Endothelial cell of umbilical vein (primary cell): ENCODE data around the gene TBC1D30. TPM values are rescaled to one million over a fixed set of nuclear protein-coding genes. Genes with fewer than 3 reads are reported as not detected.

Experiments
- BruUV-seq: library from RNA; stranded (reverse); fragments of 400-500 nt; replicated peaks from 2 replicates; lab custom pipeline; 2021; lab: Mats Ljungman, UMichigan
- CTCF ChIA-PET: fragments of 300-600, 350-600 bp; sonication (Branson Sonifier 250); formaldehyde crosslinking; loops from one replicate; lab custom pipeline; 2021; ENCODE audit warnings: antibody characterized with exemption, inconsistent platforms; lab: Charles Lee
- POLR2A ChIA-PET: fragments of 300-600, 350-600 bp; sonication (Branson Sonifier 250); formaldehyde crosslinking; loops from one replicate; lab custom pipeline; 2021; ENCODE audit warnings: antibody characterized with exemption, inconsistent platforms; lab: Charles Lee
- DNase-seq: peaks from one replicate; pipeline ENCODE4 v3.0.0-alpha.2; 2011; ENCODE audit warnings: low read depth, low spot score
- FAIRE-seq: peaks from 2 replicates; lab custom pipeline; 2011; peaks lifted over from hg19 to GRCh38; lab: Jason Lieb, UNC
- H2AFZ ChIP-seq: 2 replicates; pipeline ENCODE4 v1.6.0; 2012; ENCODE audit warnings: low read depth, low read length, control low read depth, inconsistent platforms
- H3K27ac ChIP-seq: 2 replicates; pipeline ENCODE4 v1.5.1; 2011; ENCODE audit warnings: low read depth, mild to moderate bottlenecking, control low read depth, low read length, moderate library complexity; ENCODE audit not compliant: insufficient read depth
- H3K27me3 ChIP-seq, 2 experiments: 2 replicates each; pipeline versions ENCODE4 v1.6.0 to v1.6.1; 2011; ENCODE audit warnings: low read length in 2 of 2, mixed read lengths in 1 of 2; ENCODE audit not compliant: control insufficient read depth in 2 of 2, insufficient read depth in 2 of 2
- H3K36me3 ChIP-seq, 2 experiments: 2 replicates in 1 of 2; 3 replicates in 1 of 2; pipeline ENCODE4 v1.5.1; 2011; ENCODE audit warnings: low read length in 2 of 2, mild to moderate bottlenecking in 1 of 2, moderate library complexity in 1 of 2; ENCODE audit not compliant: control insufficient read depth in 2 of 2, insufficient read depth in 2 of 2; ENCODE audit errors: extremely low read depth in 1 of 2
- H3K4me1 ChIP-seq: 3 replicates; pipeline ENCODE4 v1.5.1; 2011; ENCODE audit warnings: mild to moderate bottlenecking, low read length; ENCODE audit not compliant: control insufficient read depth, insufficient read depth; ENCODE audit errors: extremely low read depth
- H3K4me2 ChIP-seq: 2 replicates; pipeline ENCODE4 v1.6.1; 2011; ENCODE audit warnings: low read length, control low read depth, mixed read lengths; ENCODE audit not compliant: insufficient read depth
- H3K4me3 ChIP-seq, 3 experiments: fragments of 200-600 bp in 1 of 3; sonication (generic), shearing (Covaris generic) in 1 of 3; replicated peaks in 1 of 3; 2 replicates each; pipeline ENCODE4 v1.5.1; 2011 to 2016; ENCODE audit warnings: control low read depth in 3 of 3, low read length in 3 of 3, mild to moderate bottlenecking in 2 of 3, inconsistent platforms in 1 of 3, low read depth in 1 of 3, moderate library complexity in 1 of 3; ENCODE audit not compliant: insufficient read depth in 1 of 3
- H3K79me2 ChIP-seq: 2 replicates; pipeline ENCODE4 v1.6.0; 2012; ENCODE audit warnings: low read length, inconsistent platforms; ENCODE audit not compliant: control insufficient read depth, insufficient read depth
- H3K9ac ChIP-seq: replicated peaks from 2 replicates; pipeline ENCODE3; 2011; ENCODE audit warnings: low read length, control low read depth; ENCODE audit not compliant: insufficient read depth; ENCODE audit errors: extremely low read depth
- H3K9me1 ChIP-seq: replicated peaks from 3 replicates; pipeline ENCODE4 v1.6.0; 2011; ENCODE audit warnings: mild to moderate bottlenecking, low read length; ENCODE audit not compliant: control insufficient read depth, insufficient read depth; ENCODE audit errors: extremely low read depth
- H3K9me3 ChIP-seq: replicated peaks from 2 replicates; pipeline ENCODE4 v1.5.1; 2012; ENCODE audit warnings: low read length, inconsistent platforms; ENCODE audit not compliant: control insufficient read depth, insufficient read depth
- H4K20me1 ChIP-seq: replicated peaks from 2 replicates; pipeline ENCODE3; 2011; ENCODE audit warnings: mild to moderate bottlenecking, low read length; ENCODE audit not compliant: control insufficient read depth, insufficient read depth; ENCODE audit errors: extremely low read depth
- CTCF ChIP-seq, 2 donors: IDR thresholded peaks; 1 replicate in 1 of 2; 2 replicates in 1 of 2; pipeline ENCODE4 v1.5.1; 2011; ENCODE audit warnings: low read length in 2 of 2, mild to moderate bottlenecking in 2 of 2, moderate library complexity in 2 of 2, control low read depth in 1 of 2, inconsistent platforms in 1 of 2, low read depth in 1 of 2; ENCODE audit not compliant: insufficient read depth in 1 of 2; ENCODE audit errors: extremely low read depth in 1 of 2
- EZH2 ChIP-seq: IDR thresholded peaks from 2 replicates; pipeline ENCODE4 v1.6.1; 2012; ENCODE audit warnings: borderline replicate concordance, low read depth, mild to moderate bottlenecking, moderate library complexity, low read length, inconsistent platforms; ENCODE audit not compliant: severe bottlenecking
- FOS ChIP-seq: IDR thresholded peaks from 2 replicates; pipeline ENCODE4 v1.6.1; 2011; ENCODE audit warnings: mild to moderate bottlenecking, low read length, moderate library complexity, borderline replicate concordance; ENCODE audit not compliant: insufficient read depth
- GATA2 ChIP-seq: IDR thresholded peaks from 2 replicates; pipeline ENCODE4 v1.7.0; 2011; ENCODE audit warnings: low read depth, mild to moderate bottlenecking, moderate library complexity, mixed read lengths, low read length; ENCODE audit not compliant: insufficient read length, insufficient read depth
- JUN ChIP-seq: IDR thresholded peaks from 2 replicates; pipeline ENCODE4 v1.6.1; 2011; ENCODE audit warnings: borderline replicate concordance, low read depth; ENCODE audit not compliant: insufficient read length, insufficient read depth
- MAX ChIP-seq: IDR thresholded peaks from 2 replicates; pipeline ENCODE4 v1.6.1; 2011; ENCODE audit not compliant: insufficient read depth, insufficient read length
- MYC ChIP-seq: IDR thresholded peaks from one replicate; pipeline ENCODE4 v1.6.1; 2011; ENCODE audit warnings: mild to moderate bottlenecking, low read depth, low read length
- POLR2A ChIP-seq: IDR thresholded peaks from 2 replicates; pipeline ENCODE4 v1.6.1; 2012; ENCODE audit warnings: low read depth, mild to moderate bottlenecking, control low read depth, low read length
- POLR2AphosphoS5 ChIP-seq: IDR thresholded peaks from 2 replicates; pipeline ENCODE4 v1.6.1; 2012; ENCODE audit warnings: low read depth, mild to moderate bottlenecking, control low read depth, low read length, moderate library complexity; ENCODE audit not compliant: insufficient read depth
- dilution Hi-C: fragments of 300-500 bp; cut with MboI; formaldehyde crosslinking; loops from one replicate; pipeline ENCODE4 v1.15.0; 2019; ENCODE audit warnings: low sequenced_read_pairs; ENCODE audit not compliant: extremely low pct_ligation_motif_present
- intact Hi-C: fragments of 100-400 bp; cut with micrococcal nuclease; formaldehyde crosslinking; loops from one replicate; pipeline ENCODE4 v1.10.0; 2022
- polyA plus RNA-seq, 4 experiments: library from polyadenylated mRNA; depleted of rRNA in 3 of 4; stranded (reverse) in 3 of 4; unstranded in 1 of 4; fragments of >200 nt; gene quantifications; 2 replicates each; pipeline versions ENCODE4 v1.2.1 to v1.2.3, GENCODE V29; 2011 to 2012; ENCODE audit warnings: missing spikeins in 1 of 4
- total RNA-seq: library from RNA; stranded (reverse); gene quantifications from 2 replicates; pipeline ENCODE4 v1.2.3, GENCODE V29; 2021

The TBC1D30 gene
- total and polyA plus RNA-seq, 2 donors (not counting 3 experiments of a cell fraction or from before 2014, with no cell fraction given) = 4.4 to 7.6 TPM

- H3K27me3 ChIP-seq = no peaks in the 10 kb centered on the region
- CTCF ChIA-PET = interaction anchor here (0.8 to 1.4 kb wide), 3 partner anchors 15 to 36 kb away, joined by 3 to 4 read pairs (median 3); no protein-coding TSS in a partner anchor
- no peaks in the 10 kb centered on the region for H3K9me1 ChIP-seq
- POLR2A ChIA-PET = no interaction called here
- H3K79me2 ChIP-seq = no peaks in the 10 kb centered on the region
- no peaks in the 10 kb centered on the region for H4K20me1 ChIP-seq
- no peak overlapping the region for H3K4me3 ChIP-seq
- H3K4me1 ChIP-seq = no peaks in the 10 kb centered on the region
- TF ChIP-seq CTCF (IDR thresholded peaks at IDR 0.05; ENCODE audit: extremely low read depth in 1 of 2, insufficient read depth in 1 of 2, low read depth in 1 of 2, low read length in 2 of 2) = no peak
- TF ChIP-seq JUN = no peak
- TF ChIP-seq MAX = no peak
- no peak for TF ChIP-seq MYC
- no peak for TF ChIP-seq FOS
- TF ChIP-seq GATA2 = no peak
- TF ChIP-seq EZH2 = no peak
- no peak for TF ChIP-seq POLR2A
- TF ChIP-seq POLR2AphosphoS5 = no peak
- no peak for DNase-seq
- H3K36me3 ChIP-seq = no peaks in the 10 kb centered on the region
- FAIRE-seq = no peak
- no peak overlapping the region for H3K27ac ChIP-seq
- dilution Hi-C loops (no loop called here), intact Hi-C loops (no loop called here)
- H3K9me3 ChIP-seq = no peaks in the 10 kb centered on the region
- H3K4me2 ChIP-seq = no peak overlapping the region
- no peak overlapping the region for H2AFZ ChIP-seq
- BruUV-seq = no TSS peak
- no peak overlapping the region for H3K9ac ChIP-seq
Observed at GRCh38 chr12:64837427-64837826, 13.0 kb downstream of the TBC1D30 start.
